Activated B cell treated with CpG ODN at 0.5 μM for 24 hours (primary cell): Measurements from ENCODE around the gene UCN2. TPM values are rescaled to one million over a fixed set of nuclear protein-coding genes. Genes with fewer than 3 reads are reported as not detected.

Experiments used
- ATAC-seq: fragments of 200-7000 bp; cut with Tn5 transposase; one replicate; pipeline ENCODE4 v1.10.0; 2021; ENCODE audit warnings: low read depth, mild to moderate bottlenecking, moderate library complexity
- CTCF ChIA-PET: fragments of 350-600 bp; sonication (Branson Sonifier 250); formaldehyde crosslinking; loops from one replicate; lab custom pipeline; 2021; ENCODE audit warnings: antibody characterized with exemption; lab: Charles Lee
- POLR2A ChIA-PET: fragments of 350-600 bp; sonication (Branson Sonifier 250); formaldehyde crosslinking; loops from one replicate; lab custom pipeline; 2021; ENCODE audit warnings: antibody characterized with exemption; lab: Charles Lee
- DNase-seq: peaks from one replicate; pipeline ENCODE4 v3.0.0; 2022
- H3K27ac Mint-ChIP-seq: one replicate; pipeline ENCODE4 v1.8.0; 2020; ENCODE audit warnings: mixed read lengths
- H3K27me3 Mint-ChIP-seq: one replicate; pipeline ENCODE4 v1.8.0; 2021; ENCODE audit warnings: mixed read lengths
- H3K36me3 Mint-ChIP-seq: one replicate; pipeline ENCODE4 v1.8.0; 2021; ENCODE audit warnings: low read depth, mixed read lengths
- H3K4me1 Mint-ChIP-seq: one replicate; pipeline ENCODE4 v1.8.0; 2021; ENCODE audit warnings: mixed read lengths
- H3K4me3 Mint-ChIP-seq: one replicate; pipeline ENCODE4 v1.8.0; 2020; ENCODE audit warnings: mild to moderate bottlenecking, mixed read lengths
- H3K9me3 Mint-ChIP-seq: one replicate; pipeline ENCODE4 v1.8.0; 2020; ENCODE audit warnings: mixed read lengths
- intact Hi-C: fragments of 100-400 bp; cut with micrococcal nuclease; formaldehyde crosslinking; loops from one replicate; pipeline ENCODE4 v1.15.1; 2024
- total RNA-seq: library from RNA; stranded (reverse); gene quantifications from 2 replicates; pipeline ENCODE4 v1.2.3, GENCODE V29; 2022
- TF ChIP-seq, protein P1 (sequence below): fragments of 200-600 bp; IDR thresholded peaks from one replicate; pipeline ENCODE4 v1.8.0; 2022; ENCODE audit warnings: antibody characterized with exemption, mild to moderate bottlenecking

Gene UCN2
- total RNA-seq, 1 donor from 2014 or later: not detected

- Mint-ChIP-seq H3K36me3 (no peaks in the 10 kb centered on the region), H3K4me3 (peak overlapping the region; percentile 80), H3K9me3 (no peaks in the 10 kb centered on the region), H3K27ac (peak overlapping the region; percentile 9), H3K4me1 (peaks cover 33% of the 10 kb centered on the region), H3K27me3 (no peaks in the 10 kb centered on the region)
- ATAC-seq (no peak), DNase-seq (no peak)
- ChIA-PET CTCF (interaction anchor here (1.9 to 3.0 kb wide), 3 partner anchors 76 to 158 kb away, joined by 6 to 20 read pairs (median 8); partner anchors contain the start of gene SLC26A6), POLR2A (interaction anchor here (0.6 to 2.7 kb wide), 4 partner anchors 86 to 449 kb away, joined by 3 to 18 read pairs (median 10); partner anchors contain the start of genes CCDC51, TMA7 and WDR6)
- TF ChIP-seq, protein P1, sequence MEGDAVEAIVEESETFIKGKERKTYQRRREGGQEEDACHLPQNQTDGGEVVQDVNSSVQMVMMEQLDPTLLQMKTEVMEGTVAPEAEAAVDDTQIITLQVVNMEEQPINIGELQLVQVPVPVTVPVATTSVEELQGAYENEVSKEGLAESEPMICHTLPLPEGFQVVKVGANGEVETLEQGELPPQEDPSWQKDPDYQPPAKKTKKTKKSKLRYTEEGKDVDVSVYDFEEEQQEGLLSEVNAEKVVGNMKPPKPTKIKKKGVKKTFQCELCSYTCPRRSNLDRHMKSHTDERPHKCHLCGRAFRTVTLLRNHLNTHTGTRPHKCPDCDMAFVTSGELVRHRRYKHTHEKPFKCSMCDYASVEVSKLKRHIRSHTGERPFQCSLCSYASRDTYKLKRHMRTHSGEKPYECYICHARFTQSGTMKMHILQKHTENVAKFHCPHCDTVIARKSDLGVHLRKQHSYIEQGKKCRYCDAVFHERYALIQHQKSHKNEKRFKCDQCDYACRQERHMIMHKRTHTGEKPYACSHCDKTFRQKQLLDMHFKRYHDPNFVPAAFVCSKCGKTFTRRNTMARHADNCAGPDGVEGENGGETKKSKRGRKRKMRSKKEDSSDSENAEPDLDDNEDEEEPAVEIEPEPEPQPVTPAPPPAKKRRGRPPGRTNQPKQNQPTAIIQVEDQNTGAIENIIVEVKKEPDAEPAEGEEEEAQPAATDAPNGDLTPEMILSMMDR: no peak
- intact Hi-C loops: loop anchor here (1.0 to 5.0 kb wide), 4 partner anchors 51 to 1129 kb away; partner anchors contain the start of genes MST1, NCKIPSD, RNF123 and UQCRC1
These were observed 5.0 kb downstream of the UCN2 start for GRCh38 chr3:48558493-48559134.

GRCh38 chr3:48556796-48557626 is 6.6 kb downstream of the UCN2 start, which contains the start of gene PFKFB4:
Gene PFKFB4, minus strand, starts transcription at chr3:48556803. Its CDS starts 26 bp downstream, at chr3:48556777.
- no peaks in the 10 kb centered on the region for H3K36me3 Mint-ChIP-seq
- ATAC-seq (peak; percentile 89), DNase-seq (peak; percentile 98)
- peak within 1 kb of the TSS; percentile 87 for H3K27ac Mint-ChIP-seq
- peak within 1 kb of the TSS; percentile 86 for H3K4me3 Mint-ChIP-seq
- H3K9me3 Mint-ChIP-seq: no peaks in the 10 kb centered on the region
- POLR2A ChIA-PET: interaction anchor here (0.5 to 2.7 kb wide), 14 partner anchors 14 to 1928 kb away, joined by 3 to 18 read pairs (median 4); partner anchors contain the start of genes ATRIP, CCDC51, QRICH1 and SLC26A6
- TF ChIP-seq, protein P1: no peak
- CTCF ChIA-PET: interaction anchor here (1.2 to 3.0 kb wide), 2 partner anchors 121 to 156 kb away, joined by 11 to 20 read pairs; no protein-coding TSS in a partner anchor
- intact Hi-C loops: loop anchor here (1.0 to 5.0 kb wide), 13 partner anchors 50 to 1372 kb away; partner anchors contain the start of genes APEH, CCDC51, IP6K1 and IP6K2
- no peaks in the 10 kb centered on the region for H3K27me3 Mint-ChIP-seq
- peaks cover 33% of the 10 kb centered on the region for H3K4me1 Mint-ChIP-seq

DNA sequence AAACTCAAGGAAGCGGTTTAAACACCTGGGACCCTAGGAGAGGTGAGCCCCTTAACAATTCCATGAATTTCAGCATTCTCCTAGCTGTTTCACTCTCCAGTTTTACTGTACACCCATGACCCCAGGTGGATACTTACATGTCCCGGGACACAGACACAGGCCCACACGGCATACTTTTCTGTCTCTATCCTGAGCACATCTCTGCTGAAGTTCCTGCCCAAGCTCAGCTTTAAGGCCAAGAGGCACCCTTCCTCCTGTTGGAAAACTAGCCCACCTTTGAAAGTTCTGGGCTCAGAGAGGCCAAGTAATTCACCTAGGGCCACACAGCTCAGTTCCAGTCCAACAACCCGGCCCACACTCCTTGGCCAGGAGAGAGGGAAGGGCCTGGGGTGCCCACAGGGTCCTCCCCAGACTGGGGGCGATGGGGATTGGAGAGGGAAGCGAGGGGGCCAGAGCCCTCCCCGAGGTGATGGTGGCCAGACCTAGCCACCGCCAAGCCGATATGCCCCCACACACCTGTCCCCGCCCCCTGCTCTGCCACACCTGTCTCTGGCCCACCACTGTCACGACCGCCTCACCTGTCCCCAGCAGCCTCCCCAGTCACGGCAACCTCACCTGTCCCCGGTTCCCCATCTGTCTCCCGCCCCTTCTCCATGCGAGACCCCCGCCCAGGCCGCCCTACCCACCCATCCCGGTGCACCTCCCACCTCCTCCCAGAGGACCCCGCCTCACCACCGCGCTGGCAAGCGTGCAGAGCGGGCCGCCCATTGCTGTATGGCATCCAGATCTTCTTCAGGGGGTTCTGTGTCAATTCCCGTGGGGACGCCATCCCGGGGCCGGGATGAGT is 7.4 kb downstream of the UCN2 start:
- ChIA-PET POLR2A (interaction anchor here (0.5 to 2.7 kb wide), 10 partner anchors 53 to 1414 kb away, joined by 3 to 18 read pairs (median 5); partner anchors contain the start of genes ATRIP, CCDC51, QRICH1 and TMA7), CTCF (interaction anchor here (1.2 kb wide), 1 partner anchor 120 kb away, joined by 11 read pairs; no protein-coding TSS in a partner anchor)
- peaks cover 33% of the 10 kb centered on the region for H3K4me1 Mint-ChIP-seq
- TF ChIP-seq, protein P1: no peak
- H3K36me3 Mint-ChIP-seq: no peaks in the 10 kb centered on the region
- peak overlapping the region; percentile 87 for H3K27ac Mint-ChIP-seq
- H3K27me3 Mint-ChIP-seq: no peaks in the 10 kb centered on the region
- ATAC-seq: no peak
- no peak for DNase-seq
- H3K4me3 Mint-ChIP-seq: peak overlapping the region; percentile 86
- H3K9me3 Mint-ChIP-seq: no peaks in the 10 kb centered on the region
- intact Hi-C loops: loop anchor here (1.0 to 5.0 kb wide), 10 partner anchors 49 to 1373 kb away; partner anchors contain the start of genes APEH, CCDC51, IP6K1 and MON1A

GRCh38 chr3:48555231-48555948 is 8.2 kb downstream of the UCN2 start:
- Mint-ChIP-seq H3K27me3 (no peaks in the 10 kb centered on the region), H3K36me3 (no peaks in the 10 kb centered on the region), H3K27ac (no peak overlapping the region), H3K4me1 (peaks cover 26% of the 10 kb centered on the region), H3K4me3 (peak overlapping the region; percentile 24), H3K9me3 (no peaks in the 10 kb centered on the region)
- ChIA-PET CTCF (no interaction called here), POLR2A (interaction anchor here (1.4 to 1.8 kb wide), 2 partner anchors 89 to 538 kb away, joined by 4 to 5 read pairs; partner anchors contain the start of gene QRICH1)
- no peak for ATAC-seq
- intact Hi-C loops: loop anchor here (5.0 kb wide), 2 partner anchors 452 to 1132 kb away; partner anchors contain the start of genes MST1, RNF123 and WDR6
- DNase-seq: no peak
- TF ChIP-seq, protein P1: no peak
